ENCODE measurements around the gene FAM200C. TPM values are rescaled to one million over a fixed set of nuclear protein-coding genes. Genes with fewer than 3 reads are reported as not detected.

FAM200C gene
- total RNA-seq, 4 donors from 2014 or later = 3.5 to 9.5 (median 6.8) TPM

DNA sequence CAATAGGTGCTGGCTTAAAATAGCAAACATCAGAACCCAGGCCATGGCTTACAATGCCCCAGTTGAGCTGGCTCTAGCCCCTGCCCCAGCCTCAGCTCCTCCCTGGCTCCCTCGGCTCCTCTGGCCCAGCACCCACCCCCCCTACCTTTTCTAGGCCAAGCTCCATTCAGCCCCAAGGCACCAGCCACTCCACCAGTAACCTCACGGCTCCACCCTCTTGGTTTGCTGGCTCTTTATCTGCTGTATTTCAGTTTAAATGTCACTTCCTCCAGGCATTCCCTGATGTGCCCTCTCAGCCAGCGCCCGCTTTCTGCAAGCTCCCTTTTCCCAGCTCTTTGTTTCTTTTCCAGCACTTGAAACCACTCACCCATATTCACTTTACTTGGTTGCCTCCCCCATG lies 40.0 kb downstream of the FAM200C start:
- Histone ChIP-seq H3K9me3 (no peaks in the 10 kb centered on the region), H3K4me1 (peaks cover 0 to 64% (median 18%) of the 10 kb centered on the region in 3 donors), H3K27ac (peak overlapping the region in 2 of 4 donors; percentile 59 to 85), H3K27me3 (no peaks in the 10 kb centered on the region), H3K4me3 (no peak overlapping the region), H3K36me3 (no peaks in the 10 kb centered on the region)
- TF ChIP-seq POLR2AphosphoS5 (IDR thresholded peaks at IDR 0.05) = no peak
- TF ChIP-seq, protein P1, sequence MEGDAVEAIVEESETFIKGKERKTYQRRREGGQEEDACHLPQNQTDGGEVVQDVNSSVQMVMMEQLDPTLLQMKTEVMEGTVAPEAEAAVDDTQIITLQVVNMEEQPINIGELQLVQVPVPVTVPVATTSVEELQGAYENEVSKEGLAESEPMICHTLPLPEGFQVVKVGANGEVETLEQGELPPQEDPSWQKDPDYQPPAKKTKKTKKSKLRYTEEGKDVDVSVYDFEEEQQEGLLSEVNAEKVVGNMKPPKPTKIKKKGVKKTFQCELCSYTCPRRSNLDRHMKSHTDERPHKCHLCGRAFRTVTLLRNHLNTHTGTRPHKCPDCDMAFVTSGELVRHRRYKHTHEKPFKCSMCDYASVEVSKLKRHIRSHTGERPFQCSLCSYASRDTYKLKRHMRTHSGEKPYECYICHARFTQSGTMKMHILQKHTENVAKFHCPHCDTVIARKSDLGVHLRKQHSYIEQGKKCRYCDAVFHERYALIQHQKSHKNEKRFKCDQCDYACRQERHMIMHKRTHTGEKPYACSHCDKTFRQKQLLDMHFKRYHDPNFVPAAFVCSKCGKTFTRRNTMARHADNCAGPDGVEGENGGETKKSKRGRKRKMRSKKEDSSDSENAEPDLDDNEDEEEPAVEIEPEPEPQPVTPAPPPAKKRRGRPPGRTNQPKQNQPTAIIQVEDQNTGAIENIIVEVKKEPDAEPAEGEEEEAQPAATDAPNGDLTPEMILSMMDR (IDR thresholded peaks at IDR 0.05) = no peak
- no peak for TF ChIP-seq EP300 (IDR thresholded peaks at IDR 0.05)
- TF ChIP-seq POLR2A (IDR thresholded peaks at IDR 0.05) = no peak
- WGBS, 2 donors (ENCODE audit: low coverage in 1 of 2) = 46% methylated on average over 4 of the region's 4 CpGs; no CpG with 5 or more reads in 1 of the 2 donors
- ATAC-seq = no peak

DNA sequence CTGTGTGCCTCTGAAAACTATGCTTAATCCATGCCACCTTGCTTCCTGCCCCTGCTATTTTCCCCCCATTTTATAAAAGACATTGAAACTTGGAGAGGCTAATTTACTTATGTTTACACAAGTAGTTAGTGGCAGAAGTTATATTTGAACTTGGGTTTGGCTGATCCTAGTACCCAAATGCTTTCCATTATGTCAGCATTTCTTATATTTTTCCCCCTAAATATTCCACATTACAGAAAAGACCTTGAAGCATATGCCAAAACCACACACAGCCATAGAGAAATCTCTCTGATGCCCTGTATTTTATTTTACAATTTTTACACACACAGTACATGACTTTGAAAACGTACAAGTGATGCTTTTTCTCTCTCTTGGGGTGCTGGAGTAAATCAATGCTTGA lies 40.6 kb downstream of the FAM200C start:
- H3K9me3 ChIP-seq = no peaks in the 10 kb centered on the region
- H3K36me3 ChIP-seq = no peaks in the 10 kb centered on the region
- no peaks in the 10 kb centered on the region for H3K27me3 ChIP-seq
- peaks cover 0 to 69% (median 18%) of the 10 kb centered on the region in 3 donors for H3K4me1 ChIP-seq
- TF ChIP-seq, protein P1 (IDR thresholded peaks at IDR 0.05) = no peak
- TF ChIP-seq POLR2A (IDR thresholded peaks at IDR 0.05) (no peak), EP300 (IDR thresholded peaks at IDR 0.05) (no peak), POLR2AphosphoS5 (IDR thresholded peaks at IDR 0.05) (no peak)
- 0% methylated on average over 1 of the region's 1 CpG; no CpG with 5 or more reads in 1 of the 2 donors for WGBS, 2 donors (ENCODE audit: low coverage in 1 of 2)
- H3K27ac ChIP-seq = peak overlapping the region in 2 of 4 donors; percentile 59 to 85
- no peak for ATAC-seq
- H3K4me3 ChIP-seq = no peak overlapping the region

DNA sequence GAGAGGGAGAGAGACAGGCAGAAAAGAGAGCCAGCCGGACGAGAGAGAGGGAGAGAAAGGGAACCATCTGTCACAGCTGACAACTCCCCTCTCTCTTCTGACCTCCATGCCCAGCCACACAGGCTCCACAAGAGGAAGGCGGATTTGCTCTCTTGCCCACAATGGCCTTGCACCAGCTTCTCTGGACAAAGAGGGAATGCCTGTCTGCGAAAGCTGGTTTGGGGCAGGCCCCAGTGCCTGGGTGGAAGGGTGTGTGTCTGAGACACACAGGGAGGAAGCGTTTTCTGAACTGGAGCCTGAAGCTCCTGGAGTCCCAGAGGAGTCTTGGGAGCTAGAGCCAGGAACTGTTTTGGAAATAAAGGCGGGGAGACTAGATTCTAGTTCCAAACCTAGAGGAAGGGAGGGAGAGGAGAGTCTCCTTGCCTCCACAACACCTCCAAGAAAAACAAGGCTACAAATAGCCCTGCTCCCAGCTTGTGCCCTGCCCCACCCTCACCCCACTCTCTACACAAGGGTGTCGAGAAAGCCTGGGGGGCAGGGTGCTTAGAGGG lies 41.9 kb downstream of the FAM200C start:
- peak; percentile 76 for ATAC-seq
- H3K4me3 ChIP-seq = peak overlapping the region in 1 of 2 donors; percentile 32
- TF ChIP-seq POLR2A (IDR thresholded peaks at IDR 0.05) = no peak
- TF ChIP-seq, protein P1 (IDR thresholded peaks at IDR 0.05) = no peak
- TF ChIP-seq EP300 (IDR thresholded peaks at IDR 0.05) = no peak
- no peak for TF ChIP-seq POLR2AphosphoS5 (IDR thresholded peaks at IDR 0.05)
- 16 to 18% methylated on average over 5 to 6 of the region's 7 CpGs for WGBS, 2 donors (ENCODE audit: low coverage in 1 of 2)
- peaks cover 0 to 70% (median 14%) of the 10 kb centered on the region in 3 donors for H3K4me1 ChIP-seq
- no peaks in the 10 kb centered on the region for H3K36me3 ChIP-seq
- peak overlapping the region; percentile 54 to 85 (median 82) for H3K27ac ChIP-seq
- no peaks in the 10 kb centered on the region for H3K27me3 ChIP-seq
- no peaks in the 10 kb centered on the region for H3K9me3 ChIP-seq

DNA sequence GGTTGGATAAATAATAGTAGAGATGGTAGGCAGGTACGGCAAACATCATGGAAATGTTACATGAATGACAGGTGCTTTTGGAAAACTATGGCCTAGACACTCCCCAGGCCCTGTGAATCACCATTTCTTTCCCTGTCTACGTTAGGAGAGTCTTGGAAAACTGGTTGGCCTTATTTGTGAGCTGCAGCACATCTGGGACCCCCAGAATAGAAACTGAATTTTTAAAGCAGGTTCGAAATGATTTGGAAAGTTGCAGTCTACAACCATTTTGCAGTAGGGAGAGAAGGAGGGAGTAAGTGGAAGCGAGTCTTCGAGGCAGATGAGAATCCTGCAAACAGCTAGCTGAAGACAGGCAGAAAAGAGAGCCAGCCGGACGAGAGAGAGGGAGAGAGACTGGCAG lies 42.5 kb downstream of the FAM200C start:
- H3K36me3 ChIP-seq = no peaks in the 10 kb centered on the region
- H3K4me3 ChIP-seq = peak overlapping the region in 1 of 2 donors; percentile 32
- peak overlapping the region; percentile 54 to 85 (median 82) for H3K27ac ChIP-seq
- peaks cover 0 to 66% (median 14%) of the 10 kb centered on the region in 3 donors for H3K4me1 ChIP-seq
- no peaks in the 10 kb centered on the region for H3K27me3 ChIP-seq
- TF ChIP-seq, protein P1 (IDR thresholded peaks at IDR 0.05) = no peak
- TF ChIP-seq POLR2A (IDR thresholded peaks at IDR 0.05) (no peak), POLR2AphosphoS5 (IDR thresholded peaks at IDR 0.05) (no peak), EP300 (IDR thresholded peaks at IDR 0.05) (no peak)
- peak; percentile 17 for ATAC-seq
- no peaks in the 10 kb centered on the region for H3K9me3 ChIP-seq
- WGBS, 2 donors (ENCODE audit: low coverage in 1 of 2) = 20 to 58% methylated on average over 7 of the region's 7 CpGs

All from gastroesophageal sphincter (tissue), 4 donors.